Endothelial cell of umbilical vein (primary cell): ENCODE data around the gene SCN4A. TPM values are rescaled to one million over a fixed set of nuclear protein-coding genes. Genes with fewer than 3 reads are reported as not detected.
A peak's percentile ranks its signal among the peaks of the same experiment; 100 is the strongest.
"Not testable (repeated sequence)": the region's sequence is repeated elsewhere in the genome, so short reads cannot be mapped to it uniquely, and the experiment has no call there.

Source experiments
- BruUV-seq: library from RNA; stranded (reverse); fragments of 400-500 nt; replicated peaks from 2 replicates; lab custom pipeline; 2021; lab: Mats Ljungman, UMichigan
- CTCF ChIA-PET: fragments of 300-600, 350-600 bp; sonication (Branson Sonifier 250); formaldehyde crosslinking; loops from one replicate; lab custom pipeline; 2021; ENCODE audit warnings: antibody characterized with exemption, inconsistent platforms; lab: Charles Lee
- POLR2A ChIA-PET: fragments of 300-600, 350-600 bp; sonication (Branson Sonifier 250); formaldehyde crosslinking; loops from one replicate; lab custom pipeline; 2021; ENCODE audit warnings: antibody characterized with exemption, inconsistent platforms; lab: Charles Lee
- DNase-seq: peaks from one replicate; pipeline ENCODE4 v3.0.0-alpha.2; 2011; ENCODE audit warnings: low read depth, low spot score
- FAIRE-seq: peaks from 2 replicates; lab custom pipeline; 2011; peaks lifted over from hg19 to GRCh38; lab: Jason Lieb, UNC
- H2AFZ ChIP-seq: 2 replicates; pipeline ENCODE4 v1.6.0; 2012; ENCODE audit warnings: low read depth, low read length, control low read depth, inconsistent platforms
- H3K27ac ChIP-seq: 2 replicates; pipeline ENCODE4 v1.5.1; 2011; ENCODE audit warnings: low read depth, mild to moderate bottlenecking, control low read depth, low read length, moderate library complexity; ENCODE audit not compliant: insufficient read depth
- H3K27me3 ChIP-seq, 2 experiments: 2 replicates each; pipeline versions ENCODE4 v1.6.0 to v1.6.1; 2011; ENCODE audit warnings: low read length in 2 of 2, mixed read lengths in 1 of 2; ENCODE audit not compliant: control insufficient read depth in 2 of 2, insufficient read depth in 2 of 2
- H3K36me3 ChIP-seq, 2 experiments: 2 replicates in 1 of 2; 3 replicates in 1 of 2; pipeline ENCODE4 v1.5.1; 2011; ENCODE audit warnings: low read length in 2 of 2, mild to moderate bottlenecking in 1 of 2, moderate library complexity in 1 of 2; ENCODE audit not compliant: control insufficient read depth in 2 of 2, insufficient read depth in 2 of 2; ENCODE audit errors: extremely low read depth in 1 of 2
- H3K4me1 ChIP-seq: 3 replicates; pipeline ENCODE4 v1.5.1; 2011; ENCODE audit warnings: mild to moderate bottlenecking, low read length; ENCODE audit not compliant: control insufficient read depth, insufficient read depth; ENCODE audit errors: extremely low read depth
- H3K4me2 ChIP-seq: 2 replicates; pipeline ENCODE4 v1.6.1; 2011; ENCODE audit warnings: low read length, control low read depth, mixed read lengths; ENCODE audit not compliant: insufficient read depth
- H3K4me3 ChIP-seq, 3 experiments: fragments of 200-600 bp in 1 of 3; sonication (generic), shearing (Covaris generic) in 1 of 3; replicated peaks in 1 of 3; 2 replicates each; pipeline ENCODE4 v1.5.1; 2011 to 2016; ENCODE audit warnings: control low read depth in 3 of 3, low read length in 3 of 3, mild to moderate bottlenecking in 2 of 3, inconsistent platforms in 1 of 3, low read depth in 1 of 3, moderate library complexity in 1 of 3; ENCODE audit not compliant: insufficient read depth in 1 of 3
- H3K79me2 ChIP-seq: 2 replicates; pipeline ENCODE4 v1.6.0; 2012; ENCODE audit warnings: low read length, inconsistent platforms; ENCODE audit not compliant: control insufficient read depth, insufficient read depth
- H3K9ac ChIP-seq: replicated peaks from 2 replicates; pipeline ENCODE3; 2011; ENCODE audit warnings: low read length, control low read depth; ENCODE audit not compliant: insufficient read depth; ENCODE audit errors: extremely low read depth
- H3K9me1 ChIP-seq: replicated peaks from 3 replicates; pipeline ENCODE4 v1.6.0; 2011; ENCODE audit warnings: mild to moderate bottlenecking, low read length; ENCODE audit not compliant: control insufficient read depth, insufficient read depth; ENCODE audit errors: extremely low read depth
- H3K9me3 ChIP-seq: replicated peaks from 2 replicates; pipeline ENCODE4 v1.5.1; 2012; ENCODE audit warnings: low read length, inconsistent platforms; ENCODE audit not compliant: control insufficient read depth, insufficient read depth
- H4K20me1 ChIP-seq: replicated peaks from 2 replicates; pipeline ENCODE3; 2011; ENCODE audit warnings: mild to moderate bottlenecking, low read length; ENCODE audit not compliant: control insufficient read depth, insufficient read depth; ENCODE audit errors: extremely low read depth
- EZH2 ChIP-seq: IDR thresholded peaks from 2 replicates; pipeline ENCODE4 v1.6.1; 2012; ENCODE audit warnings: borderline replicate concordance, low read depth, mild to moderate bottlenecking, moderate library complexity, low read length, inconsistent platforms; ENCODE audit not compliant: severe bottlenecking
- FOS ChIP-seq: IDR thresholded peaks from 2 replicates; pipeline ENCODE4 v1.6.1; 2011; ENCODE audit warnings: mild to moderate bottlenecking, low read length, moderate library complexity, borderline replicate concordance; ENCODE audit not compliant: insufficient read depth
- MYC ChIP-seq: IDR thresholded peaks from one replicate; pipeline ENCODE4 v1.6.1; 2011; ENCODE audit warnings: mild to moderate bottlenecking, low read depth, low read length
- POLR2A ChIP-seq: IDR thresholded peaks from 2 replicates; pipeline ENCODE4 v1.6.1; 2012; ENCODE audit warnings: low read depth, mild to moderate bottlenecking, control low read depth, low read length
- POLR2AphosphoS5 ChIP-seq: IDR thresholded peaks from 2 replicates; pipeline ENCODE4 v1.6.1; 2012; ENCODE audit warnings: low read depth, mild to moderate bottlenecking, control low read depth, low read length, moderate library complexity; ENCODE audit not compliant: insufficient read depth
- dilution Hi-C: fragments of 300-500 bp; cut with MboI; formaldehyde crosslinking; loops from one replicate; pipeline ENCODE4 v1.15.0; 2019; ENCODE audit warnings: low sequenced_read_pairs; ENCODE audit not compliant: extremely low pct_ligation_motif_present
- intact Hi-C: fragments of 100-400 bp; cut with micrococcal nuclease; formaldehyde crosslinking; loops from one replicate; pipeline ENCODE4 v1.10.0; 2022
- polyA plus RNA-seq, 4 experiments: library from polyadenylated mRNA; depleted of rRNA in 3 of 4; stranded (reverse) in 3 of 4; unstranded in 1 of 4; fragments of >200 nt; gene quantifications; 2 replicates each; pipeline versions ENCODE4 v1.2.1 to v1.2.3, GENCODE V29; 2011 to 2012; ENCODE audit warnings: missing spikeins in 1 of 4
- total RNA-seq: library from RNA; stranded (reverse); gene quantifications from 2 replicates; pipeline ENCODE4 v1.2.3, GENCODE V29; 2021
- TF ChIP-seq, protein P1 (sequence below), 2 donors: IDR thresholded peaks; 1 replicate in 1 of 2; 2 replicates in 1 of 2; pipeline ENCODE4 v1.5.1; 2011; ENCODE audit warnings: low read length in 2 of 2, mild to moderate bottlenecking in 2 of 2, moderate library complexity in 2 of 2, control low read depth in 1 of 2, inconsistent platforms in 1 of 2, low read depth in 1 of 2; ENCODE audit not compliant: insufficient read depth in 1 of 2; ENCODE audit errors: extremely low read depth in 1 of 2

The SCN4A gene
- total and polyA plus RNA-seq, 2 donors (not counting 3 experiments of a cell fraction or from before 2014, with no cell fraction given), result 0.01 to 0.40 TPM

- Histone ChIP-seq H3K9me1 (no peaks in the 10 kb centered on the region), H2AFZ (peak within 1 kb of the TSS; percentile 38), H3K4me2 (peak within 1 kb of the TSS; percentile 74), H3K27me3 (no peaks in the 10 kb centered on the region), H3K9ac (peak within 1 kb of the TSS; percentile 91), H3K4me3 (peak within 1 kb of the TSS; percentile 49 to 63 (median 54)), H3K27ac (peak within 1 kb of the TSS; percentile 94), H3K4me1 (peaks cover 67% of the 10 kb centered on the region), H3K36me3 (no peaks in the 10 kb centered on the region), H3K79me2 (peaks cover 27% of the 10 kb centered on the region), H3K9me3 (no peaks in the 10 kb centered on the region), H4K20me1 (no peaks in the 10 kb centered on the region)
- intact Hi-C loops (loop anchor here (1.0 kb wide), 1 partner anchor 14 kb away; no protein-coding TSS in a partner anchor), dilution Hi-C loops (no loop called here)
- TSS peak; percentile 56 for BruUV-seq
- ChIA-PET POLR2A (interaction anchor here (0.6 to 2.3 kb wide), 9 partner anchors 9 to 134 kb away, joined by 3 to 13 read pairs (median 3); no protein-coding TSS in a partner anchor), CTCF (interaction anchor here (0.7 to 15.1 kb wide), 9 partner anchors 9 to 112 kb away, joined by 3 to 802 read pairs (median 10); partner anchors contain the start of gene ERN1)
- peak; percentile 71 for DNase-seq
- TF ChIP-seq, protein P1, sequence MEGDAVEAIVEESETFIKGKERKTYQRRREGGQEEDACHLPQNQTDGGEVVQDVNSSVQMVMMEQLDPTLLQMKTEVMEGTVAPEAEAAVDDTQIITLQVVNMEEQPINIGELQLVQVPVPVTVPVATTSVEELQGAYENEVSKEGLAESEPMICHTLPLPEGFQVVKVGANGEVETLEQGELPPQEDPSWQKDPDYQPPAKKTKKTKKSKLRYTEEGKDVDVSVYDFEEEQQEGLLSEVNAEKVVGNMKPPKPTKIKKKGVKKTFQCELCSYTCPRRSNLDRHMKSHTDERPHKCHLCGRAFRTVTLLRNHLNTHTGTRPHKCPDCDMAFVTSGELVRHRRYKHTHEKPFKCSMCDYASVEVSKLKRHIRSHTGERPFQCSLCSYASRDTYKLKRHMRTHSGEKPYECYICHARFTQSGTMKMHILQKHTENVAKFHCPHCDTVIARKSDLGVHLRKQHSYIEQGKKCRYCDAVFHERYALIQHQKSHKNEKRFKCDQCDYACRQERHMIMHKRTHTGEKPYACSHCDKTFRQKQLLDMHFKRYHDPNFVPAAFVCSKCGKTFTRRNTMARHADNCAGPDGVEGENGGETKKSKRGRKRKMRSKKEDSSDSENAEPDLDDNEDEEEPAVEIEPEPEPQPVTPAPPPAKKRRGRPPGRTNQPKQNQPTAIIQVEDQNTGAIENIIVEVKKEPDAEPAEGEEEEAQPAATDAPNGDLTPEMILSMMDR (IDR thresholded peaks at IDR 0.05; ENCODE audit: extremely low read depth in 1 of 2, insufficient read depth in 1 of 2, low read depth in 1 of 2, low read length in 2 of 2), result no peak
- TF ChIP-seq FOS (no peak), POLR2AphosphoS5 (peak; percentile 84), EZH2 (no peak), MYC (peak; percentile 55), POLR2A (peak; percentile 48)
- FAIRE-seq, result peak; percentile 82
Measured at GRCh38 chr17:64020056-64020766, 47.5 kb upstream of the SCN4A start, which contains the start of gene ICAM2. ICAM2 (minus strand) TSS chr17:64020633; CDS start chr17:64006691, 13,942 bp downstream.

- H4K20me1 ChIP-seq, H3K36me3 ChIP-seq, H3K27me3 ChIP-seq, H2AFZ ChIP-seq, H3K9me1 ChIP-seq, dilution Hi-C loops, DNase-seq, H3K9me3 ChIP-seq, BruUV-seq, FAIRE-seq: not testable (repeated sequence)
- ChIA-PET POLR2A (interaction anchor here (0.6 to 2.3 kb wide), 5 partner anchors 11 to 19 kb away, joined by 3 to 13 read pairs (median 3); no protein-coding TSS in a partner anchor), CTCF (interaction anchor here (1.8 to 15.1 kb wide), 7 partner anchors 10 to 112 kb away, joined by 7 to 802 read pairs (median 16); partner anchors contain the start of gene ERN1)
- peaks cover 67% of the 10 kb centered on the region for H3K4me1 ChIP-seq
- peak overlapping the region; percentile 94 for H3K27ac ChIP-seq
- H3K9ac ChIP-seq, result peak overlapping the region; percentile 91
- H3K79me2 ChIP-seq, result peaks cover 33% of the 10 kb centered on the region
- H3K4me2 ChIP-seq, result peak overlapping the region; percentile 74
- peak overlapping the region; percentile 49 to 63 (median 54) for H3K4me3 ChIP-seq
- intact Hi-C loops, result loop anchor here (5.0 kb wide), 1 partner anchor 393 kb away; no protein-coding TSS in a partner anchor
Measured at GRCh38 chr17:64019551-64019961, 46.8 kb upstream of the SCN4A start.
